Muscle of back (tissue), 11 donors: ENCODE results near the gene SHC2. TPM values are rescaled to one million over a fixed set of nuclear protein-coding genes. Genes with fewer than 3 reads are reported as not detected.
A peak's percentile ranks its signal among the peaks of the same experiment; 100 is the strongest.

ENCODE experiments used
- DNase-seq, 3 donors: peaks; one replicate each; pipeline versions ENCODE4 v3.0.0 to v3.0.0-alpha.2; 2013
- polyA plus RNA-seq, 10 donors: library from polyadenylated mRNA; unstranded; fragments of 120-200 nt; gene quantifications; one replicate each; pipeline ENCODE4 v1.2.1, GENCODE V29; 2013; ENCODE audit not compliant: insufficient read length in 10 of 10

Gene SHC2
- polyA plus RNA-seq, 10 donors, result 25.5 to 49.7 (median 29.5) TPM

DNA sequence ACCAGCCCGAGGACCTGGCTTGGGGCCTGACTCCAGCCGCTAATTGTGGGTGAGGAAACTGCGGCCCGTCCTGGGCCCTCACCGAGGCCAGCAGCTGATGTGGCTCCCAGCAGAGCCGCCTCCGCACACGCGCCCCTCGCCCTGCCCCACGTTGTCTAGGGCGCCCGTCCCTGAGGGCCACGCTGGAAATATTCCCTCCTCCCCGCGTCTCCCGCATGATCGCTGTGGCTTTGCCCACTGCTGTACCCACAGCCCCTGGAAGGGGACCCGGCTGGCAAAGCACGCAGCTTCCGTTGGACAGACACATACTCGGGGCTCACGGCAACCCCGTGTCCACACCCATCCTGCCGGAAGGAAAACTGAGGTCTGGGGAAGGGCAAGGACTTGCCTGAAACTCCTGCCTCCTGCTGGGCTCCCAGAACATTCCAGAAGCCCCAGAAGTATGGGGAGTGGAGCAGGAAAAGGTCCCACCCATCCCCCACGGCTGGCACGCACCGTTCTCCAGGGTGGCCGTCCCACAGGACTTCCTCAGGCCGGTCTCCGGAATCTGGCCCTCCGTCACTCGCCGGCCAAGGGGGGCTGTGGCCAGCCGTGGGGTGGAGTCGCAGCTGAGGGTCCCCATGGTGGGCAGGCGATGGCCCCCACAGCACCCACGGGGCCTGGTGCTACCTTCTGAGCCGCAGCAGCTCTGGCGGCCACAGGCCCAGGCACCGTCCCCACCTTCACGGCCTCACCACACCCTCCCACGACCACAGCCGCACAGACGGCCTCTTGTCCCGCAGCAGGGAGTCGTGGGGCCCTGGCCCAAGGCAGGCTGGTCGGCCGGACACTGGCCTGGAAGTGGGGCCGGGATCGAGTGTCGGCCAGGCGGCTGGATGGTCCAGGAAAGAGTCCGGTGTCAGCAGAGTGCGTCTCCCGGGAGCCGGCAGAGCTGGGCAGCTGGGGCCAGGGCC is 13.6 kb upstream of the SHC2 start:
- peak in 1 of 3 donors; percentile 50 for DNase-seq

DNA sequence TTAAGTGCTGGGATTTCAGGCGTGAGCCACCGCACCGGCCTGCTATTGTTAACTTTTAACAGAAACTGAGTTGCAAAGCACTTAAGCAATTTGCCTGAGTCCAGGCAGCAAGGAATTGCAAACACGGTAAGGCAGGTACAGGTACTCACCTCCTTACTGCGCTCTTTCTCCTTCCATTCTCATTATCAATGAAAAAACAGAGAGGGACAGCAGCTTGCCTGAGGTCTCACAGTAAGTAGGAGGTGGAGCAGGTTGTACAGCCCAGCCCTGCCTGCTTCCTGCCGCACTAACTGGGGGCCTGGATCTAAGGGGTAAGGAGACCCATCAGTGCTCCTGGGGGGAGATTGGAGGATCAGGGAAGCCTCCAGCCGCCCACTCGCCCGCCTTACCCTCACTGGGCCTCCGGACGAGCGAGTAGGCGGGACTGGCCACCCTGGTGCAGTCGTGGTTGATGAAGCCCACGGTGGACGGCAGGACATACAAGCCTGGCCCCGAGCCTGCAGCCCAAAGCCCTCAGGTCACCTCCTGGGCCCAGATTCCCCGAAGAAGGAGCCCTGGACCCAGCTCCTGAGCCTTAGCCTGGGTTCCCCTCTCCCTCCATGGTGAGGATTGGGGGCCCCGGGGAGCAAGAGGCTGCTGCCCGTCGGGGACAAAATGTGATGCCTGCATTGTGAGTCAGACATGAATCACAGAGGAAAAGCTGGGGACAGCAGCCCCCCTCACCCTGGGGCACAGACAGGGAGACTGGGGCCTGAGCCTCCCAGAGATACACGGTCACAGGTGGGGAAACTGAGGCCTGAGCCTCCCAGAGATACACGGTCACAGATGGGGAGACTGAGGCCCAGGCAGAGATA is 11.4 kb upstream of the SHC2 start:
- DNase-seq, result no peak

DNA sequence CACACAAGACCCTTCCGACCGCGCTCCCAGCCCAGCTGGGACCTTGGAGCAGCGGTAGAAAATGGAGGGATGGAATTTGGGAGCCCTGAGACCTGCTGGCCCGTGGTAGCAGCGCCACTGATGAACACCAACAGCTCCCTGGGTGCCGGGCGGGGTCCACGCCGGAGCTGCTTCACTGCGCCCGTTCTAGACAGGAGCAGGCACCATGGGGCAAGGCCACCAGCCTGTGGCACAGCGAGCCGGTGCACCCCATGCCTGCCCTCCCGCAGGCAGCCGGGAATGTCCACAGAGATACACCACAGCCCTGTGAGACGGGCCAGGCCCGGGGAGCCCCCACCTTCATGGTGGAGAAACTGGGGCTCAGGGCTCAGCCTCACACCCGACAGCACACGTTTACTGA is 9.9 kb upstream of the SHC2 start:
- no peak for DNase-seq

DNA sequence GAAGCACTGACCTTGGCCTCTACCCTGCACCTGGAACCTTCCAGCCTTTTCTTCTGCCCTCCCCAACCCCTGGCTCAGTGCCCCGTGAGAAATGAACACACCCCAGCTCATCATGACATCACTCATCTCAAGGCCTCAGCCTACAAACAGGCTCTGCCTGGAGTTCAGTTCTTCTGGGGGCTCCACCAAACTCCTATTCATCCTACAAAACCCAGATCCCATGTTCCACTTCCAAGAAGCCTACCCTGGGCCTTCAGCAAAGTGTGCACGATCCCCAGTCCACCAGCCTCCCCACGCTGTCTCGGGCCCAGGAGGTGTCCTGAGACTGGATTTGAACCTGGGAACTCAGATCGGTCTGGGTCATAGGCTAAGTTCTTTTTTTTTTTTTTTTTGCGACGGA is 9.0 kb upstream of the SHC2 start:
- DNase-seq, result no peak

DNA sequence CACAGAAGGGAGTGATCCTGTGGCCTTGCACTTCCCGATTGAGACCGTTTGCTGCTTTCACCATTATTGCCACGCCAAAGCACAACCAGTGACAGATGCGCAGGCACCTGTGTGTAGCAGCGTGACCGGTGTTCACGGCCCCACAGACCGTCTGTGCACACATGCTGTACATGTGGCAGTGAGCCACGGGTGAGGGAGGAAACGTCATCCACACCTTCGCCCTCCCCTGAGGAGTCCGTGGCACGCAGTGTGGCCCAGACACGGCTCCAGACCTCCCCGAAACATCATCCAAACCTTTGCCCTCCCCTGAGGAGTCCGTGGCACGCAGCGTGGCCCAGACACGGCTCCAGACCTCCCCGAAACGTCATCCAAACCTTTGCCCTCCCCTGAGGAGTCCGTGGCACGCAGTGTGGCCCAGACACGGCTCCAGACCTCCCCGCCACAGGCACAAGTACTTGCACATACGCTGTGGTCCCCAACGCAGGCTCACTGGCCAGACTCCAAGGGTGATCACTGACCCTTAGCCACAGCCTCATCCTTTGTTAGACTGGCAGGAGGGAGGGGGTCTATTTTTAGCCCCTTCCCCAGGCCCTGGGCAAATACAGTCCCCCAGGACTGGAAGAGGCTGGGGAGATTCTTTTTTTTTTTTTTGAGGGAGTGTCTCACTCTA is 7.9 kb upstream of the SHC2 start:
- DNase-seq, result no peak

DNA sequence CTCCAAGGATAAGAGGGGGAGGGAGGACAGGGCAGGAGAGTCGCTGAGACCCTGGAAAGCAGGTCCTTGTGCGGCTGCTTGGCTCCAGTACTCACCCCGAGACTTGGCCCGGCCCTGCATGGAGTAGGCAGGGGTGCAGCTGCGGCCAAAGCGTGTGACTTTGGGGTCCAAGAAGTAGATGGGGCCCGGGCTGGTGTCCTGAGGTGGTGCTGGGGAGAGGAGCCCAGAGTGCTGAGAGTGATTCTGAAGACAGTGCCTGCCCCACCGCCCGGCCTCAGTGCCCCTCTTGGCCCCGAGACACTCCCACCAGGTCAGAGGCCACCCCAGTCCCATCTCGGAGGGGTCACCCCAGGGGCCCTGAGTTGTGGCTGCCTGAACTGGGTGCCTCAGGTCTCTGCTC is 6.7 kb upstream of the SHC2 start:
- no peak for DNase-seq

DNA sequence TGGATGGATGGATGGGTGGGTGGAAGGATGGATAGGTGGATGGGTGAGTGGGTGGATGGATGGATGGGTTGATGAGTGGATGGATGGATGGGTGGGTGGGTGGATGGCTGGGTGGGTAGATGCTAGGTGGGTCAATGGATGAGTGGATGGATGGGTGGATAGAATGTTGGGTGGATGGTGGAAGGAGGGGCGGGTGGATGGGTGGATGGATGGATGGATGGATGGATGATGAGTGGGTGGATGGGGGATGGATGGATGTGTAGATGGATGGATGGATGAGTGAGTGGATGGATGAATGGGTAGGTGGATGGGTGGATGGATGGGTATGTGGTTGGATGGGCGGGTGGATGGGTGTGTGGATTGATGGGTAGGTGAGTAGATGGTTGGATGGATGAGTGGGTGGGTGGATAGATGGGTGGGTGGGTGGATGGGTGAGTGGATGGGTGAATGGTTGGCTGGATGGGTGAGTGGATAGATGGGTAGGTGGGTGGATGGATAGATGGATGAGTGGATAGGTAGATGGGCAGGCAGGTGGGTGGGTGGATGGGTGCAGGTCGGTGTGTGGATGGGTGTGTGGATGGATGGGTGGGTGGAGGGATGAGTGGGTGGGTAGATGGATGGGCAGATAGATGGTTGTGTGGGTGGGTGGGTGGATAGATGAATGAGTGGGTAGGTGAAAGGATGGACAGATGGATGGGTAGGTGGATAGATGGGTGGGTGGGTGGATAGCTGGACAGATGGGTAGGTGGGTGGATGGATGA is 4.4 kb upstream of the SHC2 start:
- DNase-seq, result no peak

DNA sequence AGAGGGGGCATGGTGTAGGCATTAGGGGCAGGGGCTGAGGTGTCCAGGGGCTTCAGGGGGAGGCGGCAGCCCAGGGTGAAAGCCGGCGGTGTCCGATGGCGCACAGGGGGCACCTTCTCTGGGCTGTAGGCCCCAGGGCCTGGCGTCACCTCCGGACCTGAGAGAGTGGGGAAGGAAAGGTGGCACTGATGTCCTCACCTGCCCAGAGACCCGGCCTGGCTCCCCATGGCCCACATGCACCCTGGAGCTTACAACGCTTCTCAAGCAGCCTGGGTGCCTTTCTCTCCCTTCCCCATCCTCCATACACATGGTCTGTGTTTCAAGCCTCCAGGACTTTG is 3.3 kb upstream of the SHC2 start:
- no peak for DNase-seq

DNA sequence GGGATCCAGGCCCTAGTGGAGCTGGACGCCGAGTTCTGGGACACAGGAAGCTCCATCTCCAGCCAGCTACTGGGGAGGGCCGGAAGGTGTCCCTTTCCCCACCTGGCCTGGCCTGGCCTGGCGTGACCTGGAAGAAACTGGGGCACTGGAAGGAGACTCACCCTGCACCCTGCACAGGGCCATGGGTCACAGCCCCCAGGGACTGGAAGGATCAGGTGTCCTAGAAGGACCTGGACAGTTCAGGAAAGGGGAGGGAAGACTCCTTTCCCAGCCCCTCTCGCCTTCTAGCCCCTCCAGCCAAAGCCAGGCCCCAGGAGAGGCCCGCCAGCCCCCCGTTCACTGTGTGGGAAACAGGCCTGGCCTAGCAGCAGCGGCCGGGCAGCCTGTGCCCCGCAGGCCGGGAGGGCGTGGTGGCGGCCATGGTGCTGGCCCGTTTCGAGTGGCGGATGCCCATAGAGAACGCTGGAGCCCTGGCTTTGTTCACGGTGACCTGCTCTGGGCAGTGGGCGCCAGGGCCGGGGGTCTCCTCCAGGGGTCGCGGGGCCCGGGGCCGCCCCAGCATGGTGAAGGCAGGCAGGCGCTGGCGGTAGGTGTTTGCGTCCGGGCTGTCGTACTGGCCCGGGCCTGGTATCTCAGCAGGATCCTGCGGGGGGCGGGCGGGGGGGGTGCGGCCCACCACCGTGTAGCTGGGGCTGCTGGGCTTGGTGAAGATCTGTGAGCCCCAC is 2.8 kb upstream of the SHC2 start:
- no peak for DNase-seq

DNA sequence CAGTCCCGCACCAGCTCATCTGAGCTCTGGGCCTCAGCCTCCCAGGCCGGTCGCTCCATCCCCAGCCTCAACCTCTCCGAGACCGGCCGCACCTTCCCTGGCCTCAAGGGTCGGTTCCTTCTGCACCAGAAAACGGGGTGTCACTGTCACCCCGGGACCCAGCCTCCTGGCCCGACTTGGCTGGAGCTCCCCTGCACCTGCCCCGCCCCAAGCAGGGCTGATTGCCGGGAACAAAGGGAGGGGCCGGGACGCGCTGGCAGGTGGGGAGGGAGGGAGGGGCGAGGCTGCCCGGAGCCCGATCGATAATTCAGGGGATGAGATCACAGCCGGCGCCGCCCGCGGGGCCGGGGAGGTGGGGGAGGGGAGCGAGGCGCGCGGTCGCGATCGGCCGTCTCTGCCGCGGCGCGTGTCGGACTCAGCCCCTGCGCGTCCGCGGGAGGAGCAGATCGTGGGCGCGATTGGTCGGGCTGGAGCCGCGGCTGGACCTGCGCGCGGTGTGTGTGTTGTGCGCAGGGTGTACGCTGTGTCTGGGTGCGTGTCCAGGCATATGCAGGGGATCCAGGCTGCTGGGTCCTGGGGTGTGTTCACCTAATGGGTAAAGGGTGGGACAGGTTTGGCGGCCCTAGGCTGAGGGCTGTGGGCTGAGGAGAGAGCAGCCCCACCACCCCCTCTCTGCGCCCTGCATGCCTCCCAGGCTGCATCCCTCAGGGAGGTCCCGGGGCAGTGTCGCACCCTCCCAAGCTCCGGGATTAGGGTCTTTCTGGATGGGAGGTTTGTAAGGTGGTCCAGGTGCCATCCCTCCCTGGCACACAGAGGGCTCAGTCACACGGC is 1.1 kb upstream of the SHC2 start:
- DNase-seq, result peak in 1 of 3 donors; percentile 64

DNA sequence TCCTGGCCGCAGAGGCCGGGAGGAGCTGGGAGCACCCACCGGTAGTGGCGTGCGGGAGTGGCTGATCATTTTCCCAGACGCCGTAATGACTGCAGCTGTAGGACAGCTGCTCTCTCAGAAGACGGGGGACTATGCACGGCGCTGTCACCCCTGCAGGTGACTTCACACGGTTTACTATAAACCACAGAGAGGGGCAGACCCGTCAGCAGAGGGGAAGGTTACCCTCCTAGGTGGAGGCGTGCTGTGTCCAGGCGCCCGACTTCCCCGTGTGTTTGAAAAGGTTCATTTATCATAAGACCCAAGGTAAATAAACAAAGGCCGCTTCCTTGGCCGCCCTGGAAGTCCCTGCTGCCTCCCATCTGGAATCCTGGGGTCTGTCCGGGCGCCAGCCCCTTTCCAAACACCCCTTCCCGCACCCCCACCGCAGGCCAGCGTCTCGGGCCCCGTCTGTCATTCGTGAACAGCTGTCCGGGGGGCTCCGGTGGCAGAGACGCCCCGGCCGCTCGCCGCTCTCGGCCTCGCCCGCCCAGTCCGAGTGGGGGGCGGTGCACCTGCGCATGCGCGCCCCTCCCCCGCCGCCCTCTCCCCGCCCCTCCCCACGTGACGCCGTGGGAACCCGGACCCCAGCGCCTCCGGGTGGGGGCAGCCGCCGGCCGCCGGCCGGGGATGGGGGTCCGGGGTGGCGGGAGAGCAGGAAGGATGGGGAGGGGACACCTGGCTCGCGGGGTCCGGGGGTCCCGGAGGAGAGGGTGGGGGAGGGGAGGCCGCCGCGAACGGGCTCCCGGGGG is 915 bp downstream of the SHC2 start:
- peak in 2 of 3 donors; percentile 81 to 91 for DNase-seq

DNA sequence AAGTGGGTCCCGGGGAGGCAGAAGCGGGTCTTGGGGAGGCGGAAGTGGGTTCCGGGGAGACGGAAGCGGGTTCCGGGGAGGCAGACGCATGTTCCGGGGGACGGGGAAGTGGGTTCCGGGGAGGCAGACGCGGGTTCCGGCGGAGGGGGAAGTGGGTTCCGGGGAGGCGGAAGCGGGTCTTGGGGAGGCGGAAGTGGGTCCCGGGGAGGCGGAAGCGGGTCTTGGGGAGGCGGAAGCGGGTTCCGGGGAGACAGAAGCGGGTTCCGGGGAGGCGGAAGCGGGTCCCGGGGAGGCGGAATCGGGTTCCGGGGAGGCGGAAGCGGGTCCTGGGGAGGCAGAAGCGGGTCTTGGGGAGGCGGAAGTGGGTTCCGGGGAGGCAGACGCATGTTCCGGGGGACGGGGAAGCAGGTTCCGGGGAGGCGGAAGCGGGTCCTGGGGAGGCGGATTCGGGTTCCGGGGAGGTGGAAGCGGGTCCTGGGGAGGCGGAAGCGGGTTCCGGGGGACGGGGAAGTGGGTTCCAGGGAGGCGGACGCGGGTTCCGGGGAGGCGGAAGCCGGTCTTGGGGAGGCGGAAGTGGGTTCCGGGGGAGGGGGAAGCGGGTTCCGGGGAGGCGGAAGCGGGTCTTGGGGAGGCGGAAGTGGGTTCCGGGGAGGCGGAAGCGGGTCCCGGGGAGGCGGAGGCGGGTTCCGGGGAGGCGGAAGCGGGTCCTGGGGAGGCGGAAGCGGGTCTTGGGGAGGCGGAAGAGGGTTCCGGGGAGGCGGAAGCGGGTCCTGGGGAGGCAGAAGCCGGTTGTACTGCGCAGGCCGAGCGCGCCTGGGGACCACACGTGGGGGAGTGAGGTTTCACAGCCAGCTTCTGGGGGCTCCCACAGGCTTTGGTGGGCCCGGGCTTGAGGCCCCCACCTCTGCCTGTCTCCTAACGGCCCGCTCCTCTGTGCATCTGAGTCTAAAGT is 2.5 kb downstream of the SHC2 start:
- no peak for DNase-seq

DNA sequence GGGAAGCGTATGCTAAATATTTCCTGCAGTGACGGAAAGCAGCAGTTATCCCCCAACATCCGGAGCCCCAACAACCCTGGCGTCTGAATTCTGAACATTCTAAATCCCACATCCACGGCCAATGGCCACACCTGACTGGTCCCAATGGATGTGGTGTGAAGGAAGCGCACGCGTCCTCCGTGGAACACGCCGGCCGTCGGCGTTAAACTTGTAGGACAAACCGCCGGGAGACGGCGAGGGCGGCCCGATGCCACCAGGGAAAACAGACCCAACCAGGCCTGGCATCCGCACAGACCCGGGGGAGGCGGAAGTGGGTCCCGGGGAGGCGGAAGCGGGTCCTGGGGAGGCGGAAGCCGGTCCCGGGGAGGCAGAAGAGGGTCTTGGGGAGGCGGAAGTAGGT is 3.2 kb downstream of the SHC2 start:
- DNase-seq, result no peak

DNA sequence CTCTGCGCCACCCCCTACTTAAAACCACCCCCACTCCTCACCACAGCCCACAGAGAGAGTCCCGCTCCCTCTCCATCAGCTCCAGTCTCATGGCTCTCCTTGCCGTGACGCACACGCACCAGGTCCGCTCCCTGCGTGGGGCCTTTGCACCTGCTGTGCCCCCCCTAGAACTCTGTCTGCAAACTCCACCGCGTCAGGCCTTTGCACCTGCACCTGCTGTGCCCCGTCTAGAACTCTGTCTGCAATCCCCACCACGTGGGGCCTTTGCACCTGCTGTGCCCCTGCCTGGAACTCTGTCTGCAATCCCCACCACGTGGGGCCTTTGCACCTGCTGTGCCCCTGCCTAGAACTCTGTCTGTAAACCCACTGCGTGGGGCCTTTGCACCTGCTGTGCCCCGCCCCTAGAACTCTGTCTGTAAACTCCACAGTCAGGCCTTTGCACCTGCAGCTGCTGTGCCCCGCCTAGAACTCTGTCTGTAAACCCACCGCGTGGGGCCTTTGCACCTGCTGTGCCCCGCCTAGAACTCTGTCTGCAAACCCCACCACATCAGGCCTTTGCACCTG is 4.2 kb downstream of the SHC2 start:
- no peak for DNase-seq

DNA sequence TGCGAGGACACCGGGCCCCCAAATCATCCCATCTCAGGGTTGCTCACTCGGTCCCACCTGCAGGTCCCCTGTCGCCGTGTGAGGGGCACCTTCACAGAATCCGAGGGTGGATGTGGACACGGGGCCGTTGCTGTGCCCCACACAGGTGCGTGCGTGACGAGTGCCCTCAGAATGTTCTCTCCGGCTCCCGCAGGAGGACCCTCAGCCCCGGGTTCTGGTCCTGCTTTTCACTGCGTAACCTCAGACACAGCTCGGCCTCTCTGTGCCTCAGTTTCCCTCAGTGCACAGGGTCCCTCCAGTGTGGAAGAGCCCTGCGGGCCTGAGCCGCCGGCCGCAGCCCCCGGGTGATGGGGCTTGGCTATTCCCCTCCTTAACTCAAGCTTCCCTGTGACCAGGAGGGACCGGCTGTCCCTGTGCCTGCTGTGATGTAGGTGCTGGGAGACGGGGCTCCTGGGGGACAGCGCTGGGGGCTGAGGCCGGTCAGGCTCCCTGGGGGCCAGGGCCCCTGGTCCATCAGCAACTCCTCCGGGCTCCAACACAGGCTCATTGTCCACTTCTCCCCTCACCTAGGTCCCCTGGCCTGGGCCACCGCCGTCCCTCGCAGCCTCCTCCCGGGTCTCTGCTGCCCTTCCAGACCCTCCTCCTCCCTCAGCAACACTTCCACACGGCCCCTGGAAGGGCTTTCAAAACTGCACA is 4.8 kb downstream of the SHC2 start:
- DNase-seq, result no peak

DNA sequence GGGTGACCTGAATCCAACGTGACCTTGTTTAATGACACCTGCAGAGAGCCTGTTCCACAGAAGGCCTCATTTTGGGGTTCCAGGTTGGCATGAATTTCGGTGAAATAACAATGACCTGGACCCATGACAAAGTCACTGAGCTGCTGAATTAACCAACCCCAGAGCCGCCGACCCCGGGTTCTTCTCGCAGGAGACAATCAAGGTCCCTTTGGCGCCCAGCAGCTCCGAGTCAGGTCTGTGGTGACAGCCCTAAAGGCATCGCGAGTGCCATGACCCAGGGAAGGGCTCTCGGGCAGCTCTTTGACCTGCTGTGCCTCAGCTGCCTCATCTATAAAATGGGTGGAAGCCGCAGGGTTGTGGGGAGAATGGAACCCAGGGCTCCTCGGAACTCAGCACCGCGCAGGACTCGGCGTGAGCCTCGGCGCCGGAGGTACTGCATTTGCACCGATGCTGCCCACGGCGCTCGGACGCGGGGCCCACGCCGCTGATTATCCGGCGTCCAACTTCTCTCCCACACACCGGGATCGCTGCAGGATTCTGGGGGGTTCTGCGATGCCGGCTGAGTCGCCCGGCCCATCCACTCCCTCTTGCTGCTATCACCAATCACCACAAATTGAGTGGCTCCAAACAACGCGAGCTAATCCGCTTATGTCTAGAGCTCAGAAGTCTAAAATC is 5.7 kb downstream of the SHC2 start:
- no peak for DNase-seq
